Mesenchymal stem cell (in vitro differentiated cells and primary cell): Measurements from ENCODE around the gene DIPK1A.

Experiments
- DNase-seq: peaks from one replicate; pipeline ENCODE4 v3.0.0-alpha.2; 2013
- H2AFZ ChIP-seq: one replicate; pipeline ENCODE4 v1.6.1; 2013; ENCODE audit warnings: low read depth, mild to moderate bottlenecking, control low read depth, inconsistent platforms, low read length, moderate library complexity
- H2AK5ac ChIP-seq: 2 replicates; pipeline ENCODE4 v1.6.1; 2013; ENCODE audit warnings: low read length, moderate library complexity, mild to moderate bottlenecking, inconsistent platforms; ENCODE audit not compliant: severe bottlenecking
- H2BK120ac ChIP-seq: one replicate; pipeline ENCODE4 v1.6.1; 2013; ENCODE audit warnings: low read depth, mild to moderate bottlenecking, inconsistent platforms, low read length, moderate library complexity
- H2BK12ac ChIP-seq, 2 experiments: one replicate each; pipeline ENCODE4 v1.6.1; 2013; ENCODE audit warnings: inconsistent platforms in 2 of 2, low read length in 2 of 2, mild to moderate bottlenecking in 2 of 2, moderate library complexity in 2 of 2, control low read depth in 1 of 2
- H2BK15ac ChIP-seq: one replicate; pipeline ENCODE4 v1.6.1; 2013; ENCODE audit warnings: mild to moderate bottlenecking, low read depth, inconsistent platforms; ENCODE audit not compliant: poor library complexity, severe bottlenecking
- H2BK5ac ChIP-seq: 2 replicates; pipeline ENCODE4 v1.6.1; 2013; ENCODE audit warnings: low read depth, mild to moderate bottlenecking, low read length, control low read depth, inconsistent platforms; ENCODE audit not compliant: poor library complexity, severe bottlenecking
- H3K14ac ChIP-seq, 2 experiments: one replicate each; pipeline ENCODE4 v1.6.1; 2013; ENCODE audit warnings: inconsistent platforms in 2 of 2, low read length in 2 of 2, control low read depth in 1 of 2, mild to moderate bottlenecking in 1 of 2, moderate library complexity in 1 of 2
- H3K18ac ChIP-seq, 2 experiments: one replicate each; pipeline ENCODE4 v1.6.1; 2013; ENCODE audit warnings: inconsistent platforms in 2 of 2, low read length in 2 of 2, control low read depth in 1 of 2, low read depth in 1 of 2, mild to moderate bottlenecking in 1 of 2
- H3K23ac ChIP-seq, 2 experiments: one replicate each; pipeline ENCODE4 v1.6.1; 2013; ENCODE audit warnings: inconsistent platforms in 2 of 2, low read length in 2 of 2, mild to moderate bottlenecking in 2 of 2, moderate library complexity in 2 of 2, control low read depth in 1 of 2
- H3K27ac ChIP-seq: 2 replicates; pipeline ENCODE4 v1.5.1; 2013; ENCODE audit warnings: mild to moderate bottlenecking, moderate library complexity, low read length, control low read depth, inconsistent platforms; ENCODE audit not compliant: poor library complexity, severe bottlenecking
- H3K27me3 ChIP-seq, 2 experiments: 2 replicates each; pipeline versions ENCODE4 v1.6.1 to v1.7.0; 2013; ENCODE audit warnings: low read length in 2 of 2, mild to moderate bottlenecking in 2 of 2, moderate library complexity in 2 of 2, control low read depth in 1 of 2, inconsistent platforms in 1 of 2; ENCODE audit not compliant: control insufficient read depth in 1 of 2, insufficient read depth in 1 of 2
- H3K36me3 ChIP-seq, 2 experiments: 2 replicates each; pipeline versions ENCODE4 v1.6.1 to v1.7.0; 2013; ENCODE audit warnings: low read length in 2 of 2, control low read depth in 1 of 2, inconsistent platforms in 1 of 2, low read depth in 1 of 2, mild to moderate bottlenecking in 1 of 2; ENCODE audit not compliant: insufficient read depth in 2 of 2, control insufficient read depth in 1 of 2
- H3K4ac ChIP-seq, 2 experiments: one replicate each; pipeline ENCODE4 v1.6.1; 2013; ENCODE audit warnings: inconsistent platforms in 2 of 2, low read length in 2 of 2, mild to moderate bottlenecking in 2 of 2, moderate library complexity in 2 of 2, control low read depth in 1 of 2, low read depth in 1 of 2
- H3K4me1 ChIP-seq: 2 replicates; pipeline ENCODE4 v1.6.1; 2013; ENCODE audit warnings: low read depth, low read length, control low read depth; ENCODE audit not compliant: control insufficient read depth, insufficient read depth
- H3K4me2 ChIP-seq: 2 replicates; pipeline ENCODE4 v1.6.1; 2013; ENCODE audit warnings: low read length, mild to moderate bottlenecking, inconsistent platforms; ENCODE audit not compliant: poor library complexity, severe bottlenecking
- H3K4me3 ChIP-seq, 2 experiments: 2 replicates each; pipeline versions ENCODE4 v1.5.1 to v1.7.0; 2013; ENCODE audit warnings: low read length in 2 of 2, mild to moderate bottlenecking in 2 of 2, control low read depth in 1 of 2, low read depth in 1 of 2; ENCODE audit not compliant: insufficient read depth in 1 of 2
- H3K79me1 ChIP-seq: replicated peaks from 2 replicates; pipeline ENCODE4 v1.6.1; 2013; ENCODE audit warnings: mild to moderate bottlenecking, control low read depth, low read length, inconsistent platforms; ENCODE audit not compliant: poor library complexity, severe bottlenecking
- H3K9ac ChIP-seq: 2 replicates; pipeline ENCODE4 v1.7.0; 2013; ENCODE audit warnings: mild to moderate bottlenecking, low read length, moderate library complexity
- H3K9me3 ChIP-seq: 2 replicates; pipeline ENCODE4 v1.7.0; 2013; ENCODE audit warnings: mild to moderate bottlenecking, low read length; ENCODE audit not compliant: control insufficient read depth
- H4K8ac ChIP-seq: one replicate; pipeline ENCODE4 v1.6.1; 2013; ENCODE audit warnings: inconsistent platforms, mild to moderate bottlenecking, low read length, moderate library complexity
- H4K91ac ChIP-seq: one replicate; pipeline ENCODE4 v1.6.1; 2013; ENCODE audit warnings: mild to moderate bottlenecking, low read length, inconsistent platforms
- WGBS: methylation state at CpG from one replicate; pipeline ENCODE4 v1.1.7; 2013; ENCODE audit warnings: mixed read lengths; 5-methylcytosine and 5-hydroxymethylcytosine counted together

DIPK1A gene

GRCh38 chr1:92881391-92881790 lies 79.9 kb downstream of the DIPK1A start:
- Histone ChIP-seq H3K4me3 (no peak overlapping the region), H2BK15ac (no peak overlapping the region), H3K4me2 (no peak overlapping the region), H3K36me3 (no peaks in the 10 kb centered on the region), H3K4me1 (no peaks in the 10 kb centered on the region), H2BK12ac (no peak overlapping the region), H2BK5ac (no peak overlapping the region), H3K18ac (no peak overlapping the region), H3K9ac (no peak overlapping the region), H2AK5ac (no peak overlapping the region), H3K14ac (no peak overlapping the region), H3K9me3 (no peaks in the 10 kb centered on the region), H3K27me3 (no peaks in the 10 kb centered on the region), H3K79me1 (no peaks in the 10 kb centered on the region), H2AFZ (no peak overlapping the region), H3K23ac (no peak overlapping the region), H3K4ac (no peak overlapping the region), H4K8ac (no peak overlapping the region), H2BK120ac (no peak overlapping the region), H3K27ac (no peak overlapping the region), H4K91ac (no peak overlapping the region)
- WGBS = 100% methylated on average over 1 of the region's 3 CpGs
- DNase-seq = no peak

DNA sequence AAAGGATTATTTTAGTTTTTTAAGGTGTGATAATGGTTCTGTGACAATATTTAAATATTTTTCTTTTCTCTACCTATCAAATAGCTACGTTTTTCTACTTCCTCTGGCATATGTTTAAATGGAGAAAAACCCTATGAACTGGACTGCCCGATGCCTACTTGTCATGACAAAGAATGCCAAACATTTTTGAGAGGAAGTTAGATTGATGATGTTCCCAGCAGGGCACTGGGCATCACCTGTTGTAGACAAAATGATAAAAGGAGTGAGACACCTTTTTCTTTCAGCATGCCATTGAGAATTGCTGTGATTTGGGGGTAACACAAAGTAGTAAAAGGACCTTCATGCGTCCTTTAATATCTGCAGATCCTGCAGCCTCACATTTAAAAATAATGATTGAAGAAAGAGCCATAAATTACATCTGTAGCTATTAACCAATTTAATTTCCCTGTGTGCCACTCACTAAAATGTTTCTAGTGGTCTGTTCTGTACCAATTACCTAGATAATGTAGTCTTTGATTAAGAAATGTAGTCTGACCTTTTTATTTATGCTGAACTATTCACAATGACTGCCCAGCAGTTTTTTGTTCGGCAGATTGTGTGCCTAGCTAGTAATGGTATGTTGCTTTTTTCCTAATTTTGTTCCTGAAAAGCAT lies 81.8 kb downstream of the DIPK1A start:
- Histone ChIP-seq H2BK5ac (no peak overlapping the region), H2BK15ac (no peak overlapping the region), H4K8ac (no peak overlapping the region), H3K4ac (no peak overlapping the region), H3K14ac (no peak overlapping the region), H3K23ac (no peak overlapping the region), H3K79me1 (no peaks in the 10 kb centered on the region), H3K27ac (no peak overlapping the region), H3K4me2 (no peak overlapping the region), H3K9ac (no peak overlapping the region), H2AK5ac (no peak overlapping the region), H3K36me3 (peaks cover 0 to 3% of the 10 kb centered on the region in 2 experiments), H3K9me3 (no peaks in the 10 kb centered on the region), H2BK12ac (no peak overlapping the region), H2BK120ac (no peak overlapping the region), H3K4me3 (no peak overlapping the region), H3K18ac (no peak overlapping the region), H4K91ac (no peak overlapping the region), H3K4me1 (no peaks in the 10 kb centered on the region), H3K27me3 (no peaks in the 10 kb centered on the region), H2AFZ (no peak overlapping the region)
- no peak for DNase-seq
- WGBS = 95% methylated on average over 4 of the region's 4 CpGs

DNA sequence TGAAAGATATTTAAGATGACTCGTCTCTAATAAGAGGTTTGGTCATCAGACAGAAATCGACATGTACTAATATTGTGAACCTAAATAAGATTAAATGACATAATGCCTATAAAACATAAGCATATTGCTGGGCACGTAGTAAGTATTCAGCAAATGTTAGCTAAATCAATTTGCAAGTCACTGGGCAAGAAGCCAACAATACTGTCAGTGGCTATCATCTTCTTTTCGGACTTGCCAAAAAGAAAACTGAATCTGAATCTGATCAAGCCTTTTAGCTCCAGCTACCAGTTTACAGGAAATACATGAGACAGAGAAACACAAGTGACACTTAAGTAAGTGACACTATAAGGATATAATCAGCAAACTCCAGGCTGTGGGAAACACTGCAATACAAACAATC lies 83.5 kb downstream of the DIPK1A start:
- Histone ChIP-seq H3K9me3 (peaks cover under 1% of the 10 kb centered on the region), H2BK12ac (no peak overlapping the region), H2BK120ac (no peak overlapping the region), H2BK5ac (no peak overlapping the region), H2BK15ac (no peak overlapping the region), H3K4me3 (no peak overlapping the region), H3K36me3 (peaks cover 0 to 7% of the 10 kb centered on the region in 2 experiments), H3K4me2 (no peak overlapping the region), H3K23ac (no peak overlapping the region), H3K4me1 (no peaks in the 10 kb centered on the region), H4K91ac (no peak overlapping the region), H2AK5ac (no peak overlapping the region), H3K27me3 (no peaks in the 10 kb centered on the region), H3K9ac (no peak overlapping the region), H3K18ac (no peak overlapping the region), H3K79me1 (no peaks in the 10 kb centered on the region), H3K27ac (no peak overlapping the region), H4K8ac (no peak overlapping the region), H3K4ac (no peak overlapping the region), H2AFZ (no peak overlapping the region), H3K14ac (no peak overlapping the region)
- peak; percentile 6 for DNase-seq
- 100% methylated on average over 2 of the region's 4 CpGs for WGBS

DNA sequence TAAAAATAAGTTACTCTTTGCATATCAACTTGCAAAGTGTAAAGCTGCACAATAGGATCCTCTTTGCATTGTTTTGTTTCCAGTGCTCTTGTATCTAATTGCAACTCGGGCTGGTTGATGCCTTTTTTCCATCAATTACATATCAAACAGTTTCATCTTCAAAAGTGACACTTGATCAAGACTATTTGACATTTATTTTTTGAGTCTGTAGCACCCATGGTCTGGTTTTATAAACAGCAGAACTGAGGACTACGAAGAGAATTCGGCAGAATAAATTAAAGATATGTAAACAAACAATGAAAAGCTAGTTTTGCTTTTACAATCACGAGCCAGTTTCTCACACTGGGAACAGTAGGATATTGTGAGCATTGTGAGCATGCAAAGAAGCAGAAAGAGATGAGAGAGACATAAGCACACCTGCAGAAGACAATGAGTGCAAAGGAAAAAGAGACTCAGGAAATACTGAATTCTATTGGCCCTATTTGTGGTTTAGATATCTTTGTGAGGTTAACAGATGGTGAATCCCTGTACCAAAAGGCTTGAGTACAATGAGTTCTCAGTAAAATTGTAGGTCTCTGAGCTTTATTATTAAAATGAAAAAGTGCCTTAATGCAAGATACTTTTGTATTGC lies 84.1 kb downstream of the DIPK1A start:
- no peak overlapping the region for H3K4me3 ChIP-seq
- no peak overlapping the region for H2AK5ac ChIP-seq
- H3K79me1 ChIP-seq = no peaks in the 10 kb centered on the region
- H3K27ac ChIP-seq = no peak overlapping the region
- H3K9ac ChIP-seq = no peak overlapping the region
- H3K4me1 ChIP-seq = no peaks in the 10 kb centered on the region
- no peak overlapping the region for H4K8ac ChIP-seq
- H2BK120ac ChIP-seq = no peak overlapping the region
- H3K4me2 ChIP-seq = no peak overlapping the region
- H3K4ac ChIP-seq = no peak overlapping the region
- H3K18ac ChIP-seq = no peak overlapping the region
- H2BK5ac ChIP-seq = no peak overlapping the region
- no peak overlapping the region for H2AFZ ChIP-seq
- peaks cover 0 to 7% of the 10 kb centered on the region in 2 experiments for H3K36me3 ChIP-seq
- no peak overlapping the region for H2BK12ac ChIP-seq
- H3K14ac ChIP-seq = no peak overlapping the region
- no peak overlapping the region for H4K91ac ChIP-seq
- no peaks in the 10 kb centered on the region for H3K27me3 ChIP-seq
- H2BK15ac ChIP-seq = no peak overlapping the region
- no peak for DNase-seq
- H3K9me3 ChIP-seq = peaks cover 5% of the 10 kb centered on the region
- WGBS = 79% methylated on average over 4 of the region's 4 CpGs
- H3K23ac ChIP-seq = no peak overlapping the region
